Measurements from ENCODE around the gene CTAG2.
"Not testable (repeated sequence)": the region's sequence is repeated elsewhere in the genome, so short reads cannot be mapped to it uniquely, and the experiment has no call there.

Gene CTAG2

DNA sequence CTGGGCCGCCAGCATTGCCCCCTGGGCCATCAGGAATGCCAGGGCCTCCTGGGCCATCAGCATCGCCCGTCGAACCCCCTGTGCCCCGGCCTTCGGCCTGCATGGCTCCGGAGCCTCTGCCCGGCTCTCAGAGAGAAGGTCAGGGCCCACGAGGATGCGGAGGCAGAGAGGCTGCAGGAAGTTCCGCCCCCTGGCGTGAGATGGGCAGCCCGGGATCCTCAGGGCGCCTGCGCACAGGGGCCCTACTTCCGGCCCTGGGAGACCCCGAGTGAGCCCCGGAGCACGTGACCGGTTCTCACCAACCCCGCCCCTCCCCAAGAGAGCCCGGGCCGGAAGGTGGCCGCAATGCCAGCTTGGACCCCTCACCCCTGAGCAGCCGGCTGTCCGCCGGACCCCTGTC, at the start of gene CTAG2:
TSS of gene CTAG2 (minus strand) at position 167 of the 400 bp plus-strand sequence. CDS start at position 103, 64 bp downstream.
- not testable (repeated sequence) for DNase-seq

GRCh38 chrX:154698630-154699248, 45.4 kb upstream of the CTAG2 start:
- no peak for DNase-seq

- peak; percentile 11 for DNase-seq
These were observed 43.3 kb upstream of the CTAG2 start for GRCh38 chrX:154696676-154697045.

DNA sequence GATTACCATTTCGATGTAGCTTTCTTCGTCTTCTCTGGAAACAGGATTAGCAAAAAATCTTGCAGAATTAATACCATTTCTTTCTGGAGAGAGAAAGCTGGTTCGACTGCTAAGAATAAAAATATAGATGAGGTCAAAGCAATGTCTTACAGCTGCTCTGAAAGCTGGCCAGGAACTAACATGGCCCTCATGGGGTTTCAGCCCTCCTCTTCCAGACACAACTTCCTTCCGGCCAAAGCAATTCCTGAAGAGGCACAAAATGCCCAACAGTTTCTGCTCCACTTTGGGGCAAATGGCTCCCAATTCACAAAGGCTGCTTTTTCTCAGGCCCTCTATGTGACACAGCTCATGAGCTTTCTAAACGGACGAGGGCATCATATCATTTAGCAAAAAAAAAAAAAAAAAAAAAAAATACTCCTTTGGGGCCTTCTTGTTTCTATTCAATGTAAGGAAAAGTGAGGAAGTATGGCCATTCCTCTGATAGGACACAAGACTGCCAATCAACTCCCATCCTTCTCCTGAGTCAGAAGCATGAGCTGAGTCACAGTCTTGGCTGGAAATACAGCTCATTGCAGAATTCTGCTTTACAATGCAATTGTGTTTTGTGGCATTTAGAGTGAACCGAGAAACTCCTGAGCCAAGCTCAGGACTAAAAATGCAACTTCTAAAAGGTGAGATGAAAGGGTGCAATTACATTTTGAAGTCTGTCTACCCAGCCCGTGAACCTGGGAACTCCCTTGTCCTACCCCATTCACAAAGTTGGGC, 42.7 kb upstream of the CTAG2 start:
- peak; percentile 83 for DNase-seq

GRCh38 chrX:154693394-154693793, 40.0 kb upstream of the CTAG2 start:
- no peak for DNase-seq

GRCh38 chrX:154690438-154690837, 37.1 kb upstream of the CTAG2 start:
- DNase-seq: not testable (repeated sequence)

DNA sequence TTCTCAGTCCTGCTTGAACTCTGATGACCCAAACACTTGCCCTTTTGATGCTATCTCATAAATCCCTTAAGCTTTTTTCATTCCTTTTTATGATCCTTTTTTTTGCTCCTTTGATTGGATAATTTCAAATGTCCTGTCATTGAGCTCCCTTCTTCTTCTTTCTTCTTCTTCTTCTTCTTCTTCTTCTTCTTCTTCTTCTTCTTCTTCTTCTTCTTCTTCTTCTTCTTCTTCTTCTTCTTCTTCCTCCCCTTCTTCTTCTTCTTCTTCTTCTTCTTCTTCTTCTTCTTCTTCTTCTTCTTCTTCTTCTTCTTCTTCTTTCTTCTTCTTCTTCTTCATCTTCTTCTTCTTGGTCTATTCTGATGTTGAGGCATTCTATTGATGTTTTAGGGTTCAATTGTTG, 18.7 kb upstream of the CTAG2 start:
- DNase-seq: not testable (repeated sequence)

DNA sequence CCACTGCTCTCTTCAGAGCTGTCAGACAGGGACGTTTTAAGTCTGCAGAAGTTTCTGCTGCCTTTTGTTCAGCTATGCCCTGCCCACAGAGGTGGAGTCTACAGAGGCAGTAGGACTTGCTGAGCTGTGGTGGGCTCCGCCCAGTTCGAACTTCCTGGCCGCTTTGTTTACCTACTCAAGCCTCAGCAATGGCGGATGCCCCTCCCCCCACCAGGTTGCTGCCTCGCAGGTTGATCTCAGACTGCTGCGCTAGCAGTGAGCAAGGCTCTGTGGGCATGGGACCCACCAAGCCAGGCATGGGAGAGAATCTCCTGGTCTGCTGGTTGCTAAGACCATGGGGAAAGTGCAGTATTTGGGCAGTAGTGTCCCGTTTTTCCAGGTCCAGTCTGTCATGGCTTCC, 17.5 kb upstream of the CTAG2 start:
- not testable (repeated sequence) for DNase-seq

DNA sequence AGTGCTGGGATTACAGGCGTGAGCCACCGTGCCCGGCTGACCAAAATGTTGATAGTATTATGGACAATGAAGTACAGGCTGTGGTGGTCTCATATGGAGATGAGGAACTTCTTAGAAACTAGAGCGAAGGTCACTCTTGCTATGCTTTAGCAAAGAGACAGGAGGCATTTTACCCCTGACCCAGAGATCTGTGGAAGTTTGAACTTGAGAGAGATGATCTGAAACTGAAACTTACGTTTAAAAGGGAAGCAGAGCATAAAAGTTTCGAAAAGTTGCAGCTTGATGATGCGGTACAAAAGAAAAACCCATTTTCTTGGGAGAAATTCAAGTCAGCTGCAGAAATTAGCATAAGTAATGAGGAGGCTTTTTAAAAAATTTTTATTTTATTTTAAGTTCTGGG, 8.5 kb upstream of the CTAG2 start:
- DNase-seq: no peak

GRCh38 chrX:154661170-154661569, 7.8 kb upstream of the CTAG2 start:
- DNase-seq: no peak

DNA sequence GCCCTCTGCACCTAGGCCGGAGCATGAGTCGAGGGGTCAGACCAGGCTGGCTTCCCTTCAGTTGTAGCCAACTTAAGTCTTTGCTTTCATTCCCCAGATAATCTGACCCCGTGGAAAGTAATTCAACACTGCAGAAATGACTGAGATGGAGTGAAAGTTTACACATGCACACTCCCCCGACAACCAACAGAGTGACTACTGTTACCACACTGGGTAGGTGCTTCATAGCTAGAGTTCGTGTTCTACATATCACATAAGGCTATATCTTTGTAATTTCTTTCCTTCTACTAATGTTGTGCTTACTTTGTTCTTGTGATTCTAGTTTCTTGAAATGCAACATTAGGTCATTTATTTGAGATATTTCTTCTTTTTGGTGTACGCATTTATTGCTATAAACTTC, 7.2 kb upstream of the CTAG2 start:
- DNase-seq: no peak

DNA sequence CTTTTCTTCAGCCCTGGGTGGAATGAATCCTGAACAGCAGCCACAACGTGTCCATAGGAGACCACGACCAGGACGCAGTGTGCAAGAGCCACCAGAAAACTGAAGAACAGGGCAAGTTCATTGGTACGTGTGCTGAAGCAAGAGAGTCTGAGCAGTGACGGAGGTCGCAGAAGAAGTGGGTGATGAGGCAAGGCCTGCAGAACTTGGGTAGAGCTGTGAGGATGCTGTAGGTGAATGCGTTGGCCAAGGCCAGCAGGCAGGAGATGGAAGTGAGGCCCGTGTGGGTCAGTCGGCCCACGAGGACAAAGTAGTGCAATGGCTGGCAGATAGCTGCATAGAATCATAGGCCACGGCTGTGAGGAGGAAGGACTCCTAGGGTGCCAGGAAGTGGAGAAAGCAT, 5.6 kb upstream of the CTAG2 start:
- no peak for DNase-seq

GRCh38 chrX:154658187-154658586, 4.8 kb upstream of the CTAG2 start:
- no peak for DNase-seq

GRCh38 chrX:154657226-154657805, 3.9 kb upstream of the CTAG2 start:
- DNase-seq: no peak

DNA sequence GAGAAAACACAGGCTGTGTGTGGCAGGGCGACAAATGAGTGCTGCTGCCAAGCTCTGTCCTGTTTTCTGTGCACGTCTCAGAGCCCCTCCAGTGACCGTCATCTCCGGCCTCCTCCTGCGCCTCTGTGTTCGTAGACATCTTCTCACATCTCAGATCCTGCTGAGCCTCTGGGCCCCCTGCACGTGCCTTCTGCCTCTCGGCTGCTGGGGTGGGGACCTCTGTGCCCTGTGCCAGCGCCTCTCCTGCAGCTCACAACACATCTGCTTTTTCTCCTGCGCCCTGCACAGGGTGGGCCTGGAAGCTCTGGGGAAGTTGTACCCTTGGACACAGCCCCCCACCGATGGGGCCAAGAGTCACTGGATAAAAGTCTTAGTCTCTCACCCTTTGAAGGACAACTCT, 2.4 kb upstream of the CTAG2 start:
- DNase-seq: no peak

DNA sequence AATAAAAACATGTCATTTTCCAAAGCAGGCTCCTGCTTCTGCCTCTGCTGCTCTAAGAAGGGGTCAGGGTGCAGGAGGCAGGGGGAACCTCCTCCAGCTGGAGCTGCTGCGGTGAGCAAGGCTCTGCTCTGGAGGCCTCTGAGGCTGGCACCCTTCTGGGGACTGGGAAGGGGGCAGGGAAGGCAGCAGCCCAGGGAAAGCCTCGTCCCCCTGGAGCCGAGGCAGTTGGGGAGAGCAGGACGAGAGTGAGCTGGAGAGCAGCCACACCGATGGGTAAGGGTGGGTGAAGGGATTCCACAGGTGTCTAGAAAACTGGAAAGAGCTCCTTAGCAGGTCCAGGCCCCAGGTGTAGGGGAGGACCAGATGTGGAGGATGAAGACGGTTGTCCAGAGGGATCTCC, 2.0 kb upstream of the CTAG2 start:
- DNase-seq: no peak

- DNase-seq: no peak
These were observed 1.5 kb upstream of the CTAG2 start for GRCh38 chrX:154654925-154655324.

DNA sequence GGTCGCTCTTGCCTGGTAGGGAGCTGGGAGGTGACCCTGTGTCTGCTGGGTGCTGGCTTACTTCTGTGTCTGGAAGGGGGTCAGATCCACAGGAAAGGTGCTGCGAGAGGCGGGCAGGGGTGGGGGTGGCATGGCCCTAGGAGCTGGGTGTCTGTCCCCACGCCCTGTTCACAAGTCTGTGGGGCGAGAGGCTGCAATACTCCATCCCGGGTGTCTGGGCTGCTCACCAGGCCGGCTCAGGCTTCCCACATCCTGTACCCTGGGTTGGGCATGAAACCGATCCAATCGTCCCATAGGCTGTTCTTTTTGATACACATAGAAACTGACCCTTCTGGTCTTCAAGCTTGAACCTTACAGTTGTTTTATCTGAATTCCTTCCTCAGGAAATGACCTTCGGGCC, 993 bp upstream of the CTAG2 start:
- DNase-seq: no peak

- DNase-seq: no peak
These were observed 354 bp downstream of the CTAG2 start for GRCh38 chrX:154653048-154653401.

- DNase-seq: no peak
These were observed 900 bp downstream of the CTAG2 start for GRCh38 chrX:154652311-154653047.

DNA sequence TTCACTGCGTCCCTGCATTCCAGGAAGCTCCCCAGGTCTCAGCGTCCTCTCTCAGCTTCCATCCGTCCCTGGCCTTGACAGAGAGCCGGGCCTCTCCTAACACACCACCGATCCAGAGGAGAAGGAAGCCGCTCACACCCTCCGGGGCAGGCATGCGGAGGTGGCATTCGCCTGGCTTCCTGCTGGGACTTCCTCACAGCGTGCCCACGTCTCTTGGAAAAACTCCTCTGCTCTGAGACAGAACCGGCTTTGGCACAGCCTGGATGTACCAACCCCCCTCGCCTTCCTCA, 3.2 kb downstream of the CTAG2 start:
- DNase-seq: no peak

GRCh38 chrX:154649503-154650220, 3.7 kb downstream of the CTAG2 start:
- DNase-seq: no peak

GRCh38 chrX:154648931-154649330, 4.4 kb downstream of the CTAG2 start:
- DNase-seq: no peak
